WTC11 (cell line): ENCODE data around the gene SHOX.

Experiments used
- NR2C2 ChIP-seq: sonication (generic); formaldehyde crosslinking; IDR thresholded peaks from 2 replicates; pipeline ENCODE4 v1.8.0; 2022; ENCODE audit warnings: mild to moderate bottlenecking, missing genetic modification reagents
- TF ChIP-seq, protein P1 (sequence below): sonication (generic); formaldehyde crosslinking; conservative IDR thresholded peaks from 2 replicates; pipeline ENCODE4 v1.8.1; 2022; ENCODE audit warnings: mild to moderate bottlenecking, missing genetic modification reagents

DNA sequence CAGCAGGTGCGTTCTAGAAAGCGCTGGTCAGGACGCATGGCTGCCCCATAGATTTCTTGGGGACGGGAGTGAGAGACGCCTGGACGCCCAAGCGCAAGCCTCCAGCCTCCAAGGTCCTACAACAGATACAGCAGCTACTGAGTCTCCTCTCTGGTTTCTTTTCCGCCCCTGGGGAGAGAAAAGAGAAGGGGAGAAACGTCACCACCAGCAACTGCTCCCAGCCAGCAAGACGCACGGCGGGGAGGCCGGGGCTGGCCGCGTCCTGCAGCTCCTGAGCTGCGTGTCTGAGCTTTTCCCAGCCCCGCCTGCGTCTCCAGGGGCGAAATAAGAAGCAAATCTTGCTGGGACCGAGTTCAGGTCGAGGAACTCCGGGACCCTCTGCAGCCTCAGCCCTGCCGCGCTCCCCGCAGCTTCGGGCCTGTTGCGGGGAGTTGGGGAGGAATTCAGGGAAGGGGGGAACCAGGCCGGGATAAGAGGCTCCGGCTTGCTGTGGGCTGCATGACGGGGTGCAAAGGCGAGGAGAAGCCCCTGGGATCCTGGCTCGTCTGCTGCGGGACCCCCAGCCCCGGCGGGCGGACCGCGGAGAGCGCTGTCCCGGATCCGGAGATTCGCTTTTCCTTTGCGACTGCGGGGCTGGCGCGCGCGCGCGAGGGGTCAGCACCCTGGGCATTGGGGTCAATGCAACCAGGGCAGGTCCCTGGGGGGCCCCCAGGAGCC lies 6.8 kb upstream of the SHOX start:
- no peak for TF ChIP-seq NR2C2 (CRISPR knock-in tag)
- TF ChIP-seq, protein P1, sequence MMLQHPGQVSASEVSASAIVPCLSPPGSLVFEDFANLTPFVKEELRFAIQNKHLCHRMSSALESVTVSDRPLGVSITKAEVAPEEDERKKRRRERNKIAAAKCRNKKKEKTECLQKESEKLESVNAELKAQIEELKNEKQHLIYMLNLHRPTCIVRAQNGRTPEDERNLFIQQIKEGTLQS (CRISPR knock-in tag), result no peak
